Thyroid gland (tissue), 4 donors: ENCODE results near the gene PWWP2A. TPM values are rescaled to one million over a fixed set of nuclear protein-coding genes. Genes with fewer than 3 reads are reported as not detected.

Experiments
- DNase-seq, 2 donors: peaks; one replicate each; pipeline ENCODE4 v3.0.0-alpha.2; 2019
- H3K27ac ChIP-seq, 3 donors: fragments of 200-600 bp; sonication (generic); 1 replicate in 2 of 3; 2 replicates in 1 of 3; pipeline ENCODE4 v1.5.1; 2016 to 2019; ENCODE audit warnings: mild to moderate bottlenecking in 1 of 3, moderate library complexity in 1 of 3
- H3K27me3 ChIP-seq: fragments of 200-600 bp; sonication (generic); one replicate; pipeline ENCODE4 v1.5.1; 2019
- H3K36me3 ChIP-seq, 2 donors: fragments of 200-600 bp; sonication (generic); one replicate each; pipeline ENCODE4 v1.5.1; 2016 to 2019
- H3K4me1 ChIP-seq, 2 donors: fragments of 200-600 bp; sonication (generic); one replicate each; pipeline ENCODE4 v1.5.1; 2017 to 2019
- H3K4me3 ChIP-seq, 3 donors: fragments of 200-600 bp; sonication (generic); replicated peaks in 1 of 3; 1 replicate in 2 of 3; 2 replicates in 1 of 3; pipeline ENCODE4 v1.5.1; 2016; ENCODE audit warnings: mild to moderate bottlenecking in 1 of 3
- H3K9me3 ChIP-seq: fragments of 200-600 bp; sonication (generic); one replicate; pipeline ENCODE4 v1.5.1; 2017
- POLR2A ChIP-seq, 2 donors: fragments of 450-650 bp; IDR thresholded peaks; one replicate each; pipeline ENCODE4 v1.6.1; 2017; ENCODE audit warnings: antibody characterized with exemption in 2 of 2, mild to moderate bottlenecking in 2 of 2, moderate library complexity in 1 of 2
- WGBS, 2 donors: methylation state at CpG; one replicate each; pipeline ENCODE4 v1.1.5; 2017; 5-methylcytosine and 5-hydroxymethylcytosine counted together
- intact Hi-C: fragments of 100-400 bp; cut with DNase I; formaldehyde crosslinking; loops from one replicate; pipeline ENCODE4 v1.15.1; 2023
- total RNA-seq, 4 donors: library from RNA; depleted of rRNA; stranded (reverse); fragments of >200 nt; gene quantifications; one replicate each; pipeline ENCODE4 v1.2.3, GENCODE V29; 2016
- TF ChIP-seq, protein P1 (sequence below), 6 experiments: fragments of 200-600 bp in 3 of 6; fragments of 450-650 bp in 3 of 6; sonication (generic) in 3 of 6; IDR thresholded peaks; one replicate each; pipeline ENCODE4 v1.5.1; 2016 to 2019; ENCODE audit warnings: antibody characterized with exemption in 6 of 6, mild to moderate bottlenecking in 2 of 6, inconsistent platforms in 1 of 6, moderate library complexity in 1 of 6

The PWWP2A gene
- total RNA-seq, 4 donors from 2014 or later, result 28.9 to 57.3 (median 38.2) TPM

DNA sequence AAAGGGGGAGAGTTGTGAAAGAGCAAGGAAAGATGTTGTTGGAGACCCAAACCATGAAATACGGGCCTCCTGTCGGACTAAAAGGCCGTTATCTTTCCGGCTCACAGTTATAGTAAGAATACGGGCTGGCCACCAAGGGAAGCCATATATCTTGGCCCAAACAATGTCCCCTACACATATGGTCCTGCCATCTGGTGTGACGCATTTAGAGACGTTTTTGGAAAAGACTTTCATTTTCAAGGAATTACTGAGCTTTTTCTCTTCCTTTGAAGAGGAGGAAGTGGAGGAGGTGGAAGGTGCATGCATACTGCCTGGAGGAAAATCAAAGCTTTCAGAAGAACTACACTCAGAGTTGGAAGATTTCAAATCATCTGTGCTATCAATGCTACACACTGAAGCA lies 26.7 kb downstream of the PWWP2A start:
- Histone ChIP-seq H3K36me3 (peaks cover 13 to 16% of the 10 kb centered on the region in 2 donors), H3K4me1 (peaks cover 0 to 11% of the 10 kb centered on the region in 2 donors), H3K9me3 (no peaks in the 10 kb centered on the region), H3K4me3 (no peak overlapping the region), H3K27me3 (no peaks in the 10 kb centered on the region), H3K27ac (no peak overlapping the region)
- 95 to 96% methylated on average over 7 of the region's 7 CpGs for WGBS, 2 donors
- TF ChIP-seq POLR2A (IDR thresholded peaks at IDR 0.05), result no peak
- TF ChIP-seq, protein P1, sequence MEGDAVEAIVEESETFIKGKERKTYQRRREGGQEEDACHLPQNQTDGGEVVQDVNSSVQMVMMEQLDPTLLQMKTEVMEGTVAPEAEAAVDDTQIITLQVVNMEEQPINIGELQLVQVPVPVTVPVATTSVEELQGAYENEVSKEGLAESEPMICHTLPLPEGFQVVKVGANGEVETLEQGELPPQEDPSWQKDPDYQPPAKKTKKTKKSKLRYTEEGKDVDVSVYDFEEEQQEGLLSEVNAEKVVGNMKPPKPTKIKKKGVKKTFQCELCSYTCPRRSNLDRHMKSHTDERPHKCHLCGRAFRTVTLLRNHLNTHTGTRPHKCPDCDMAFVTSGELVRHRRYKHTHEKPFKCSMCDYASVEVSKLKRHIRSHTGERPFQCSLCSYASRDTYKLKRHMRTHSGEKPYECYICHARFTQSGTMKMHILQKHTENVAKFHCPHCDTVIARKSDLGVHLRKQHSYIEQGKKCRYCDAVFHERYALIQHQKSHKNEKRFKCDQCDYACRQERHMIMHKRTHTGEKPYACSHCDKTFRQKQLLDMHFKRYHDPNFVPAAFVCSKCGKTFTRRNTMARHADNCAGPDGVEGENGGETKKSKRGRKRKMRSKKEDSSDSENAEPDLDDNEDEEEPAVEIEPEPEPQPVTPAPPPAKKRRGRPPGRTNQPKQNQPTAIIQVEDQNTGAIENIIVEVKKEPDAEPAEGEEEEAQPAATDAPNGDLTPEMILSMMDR (IDR thresholded peaks at IDR 0.05), result no peak
- no peak for DNase-seq
- intact Hi-C loops, result no loop called here

DNA sequence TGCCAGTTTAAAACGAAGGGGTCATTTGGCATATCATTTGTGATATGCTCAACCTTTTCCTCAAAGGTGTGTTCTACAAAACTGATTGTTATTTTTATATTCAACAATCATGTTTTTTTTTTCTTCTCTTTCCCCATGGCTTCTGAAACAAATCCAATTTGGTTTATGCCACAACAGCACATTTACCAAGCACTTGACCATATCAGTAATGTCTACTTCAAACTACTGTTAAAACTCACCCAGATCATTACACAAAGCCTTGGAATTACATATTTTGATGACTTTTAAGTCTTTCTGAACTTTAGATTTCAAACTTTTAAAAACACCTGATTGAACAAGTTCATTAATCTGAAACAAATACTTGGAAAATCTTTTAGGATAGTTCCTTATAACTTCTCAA lies 29.2 kb downstream of the PWWP2A start:
- Histone ChIP-seq H3K4me3 (no peak overlapping the region), H3K9me3 (no peaks in the 10 kb centered on the region), H3K4me1 (peaks cover 0 to 11% of the 10 kb centered on the region in 2 donors), H3K27ac (no peak overlapping the region), H3K36me3 (peaks cover 13 to 16% of the 10 kb centered on the region in 2 donors), H3K27me3 (no peaks in the 10 kb centered on the region)
- WGBS, 2 donors, result 71 to 79% methylated on average over 1 of the region's 1 CpG
- no peak for DNase-seq
- no peak for TF ChIP-seq POLR2A (IDR thresholded peaks at IDR 0.05)
- TF ChIP-seq, protein P1 (IDR thresholded peaks at IDR 0.05), result no peak
- intact Hi-C loops, result no loop called here

DNA sequence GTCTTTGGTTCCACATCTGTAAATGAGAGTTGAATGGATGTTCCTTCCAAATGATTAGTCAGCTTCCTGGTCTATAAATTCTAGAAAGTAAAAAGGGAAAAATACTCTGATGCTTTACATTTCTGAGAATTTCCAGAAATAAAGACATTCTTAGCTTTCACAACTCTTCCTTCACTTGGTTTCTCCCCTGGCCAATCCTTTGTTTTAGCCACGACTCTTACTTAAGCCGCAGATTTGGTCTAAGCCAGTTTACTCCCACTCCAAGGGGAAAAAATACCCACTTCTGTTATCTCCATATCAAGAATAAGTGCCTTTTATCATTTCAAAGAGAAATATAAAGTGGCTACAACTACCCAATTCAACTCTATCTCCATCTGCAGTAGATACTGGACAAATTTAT lies 29.7 kb downstream of the PWWP2A start:
- DNase-seq, result no peak
- Histone ChIP-seq H3K36me3 (peaks cover 13 to 16% of the 10 kb centered on the region in 2 donors), H3K9me3 (no peaks in the 10 kb centered on the region), H3K4me1 (peaks cover 0 to 11% of the 10 kb centered on the region in 2 donors), H3K4me3 (no peak overlapping the region), H3K27ac (no peak overlapping the region), H3K27me3 (no peaks in the 10 kb centered on the region)
- TF ChIP-seq POLR2A (IDR thresholded peaks at IDR 0.05), result no peak
- TF ChIP-seq, protein P1 (IDR thresholded peaks at IDR 0.05), result no peak
- intact Hi-C loops, result no loop called here
- WGBS, 2 donors, result 53 to 65% methylated on average over 2 of the region's 2 CpGs

DNA sequence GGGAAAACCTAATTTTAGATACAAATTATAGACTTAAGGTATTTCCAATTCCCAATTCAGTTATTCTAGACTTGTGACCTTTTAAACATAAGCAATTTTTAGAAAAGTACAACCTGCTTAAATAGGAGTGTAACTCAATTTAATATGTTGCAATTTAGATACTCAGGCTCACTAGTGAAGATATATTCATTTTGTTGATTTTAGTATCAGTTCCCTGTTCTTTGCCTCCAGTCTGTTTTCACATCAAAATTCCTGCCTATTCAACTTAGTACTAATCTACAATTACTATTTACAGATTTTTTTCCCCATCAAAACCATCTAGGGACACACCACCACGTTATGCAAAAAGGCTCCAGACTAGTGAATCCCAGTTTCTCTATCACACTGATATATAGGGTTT lies 30.4 kb downstream of the PWWP2A start:
- intact Hi-C loops, result no loop called here
- no peaks in the 10 kb centered on the region for H3K9me3 ChIP-seq
- no peak for DNase-seq
- H3K4me1 ChIP-seq, result peaks cover 0 to 11% of the 10 kb centered on the region in 2 donors
- peaks cover 13 to 16% of the 10 kb centered on the region in 2 donors for H3K36me3 ChIP-seq
- no peak overlapping the region for H3K4me3 ChIP-seq
- no peak overlapping the region for H3K27ac ChIP-seq
- no peak for TF ChIP-seq POLR2A (IDR thresholded peaks at IDR 0.05)
- TF ChIP-seq, protein P1 (IDR thresholded peaks at IDR 0.05), result no peak
- 78 to 82% methylated on average over 1 of the region's 1 CpG for WGBS, 2 donors
- no peaks in the 10 kb centered on the region for H3K27me3 ChIP-seq

DNA sequence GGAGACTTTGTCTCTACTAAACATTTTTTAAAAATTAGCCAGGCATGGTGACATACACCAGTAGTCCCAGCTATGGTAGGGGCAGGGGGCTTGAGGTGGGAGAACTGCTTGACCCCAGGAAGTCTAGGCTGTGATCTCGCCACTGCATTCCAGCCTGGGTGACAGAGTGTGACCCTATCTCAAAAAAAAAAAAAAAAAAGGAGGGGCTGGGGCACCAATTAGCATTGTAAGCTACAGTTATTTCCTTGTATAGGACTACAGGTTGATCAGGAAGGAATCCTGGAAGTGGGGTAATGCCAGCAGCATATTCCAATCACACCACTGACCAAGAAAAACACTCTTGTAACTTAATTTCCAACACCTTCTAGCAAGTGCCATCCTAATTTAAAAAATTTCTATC lies 32.1 kb downstream of the PWWP2A start:
- intact Hi-C loops, result no loop called here
- peaks cover 0 to 11% of the 10 kb centered on the region in 2 donors for H3K4me1 ChIP-seq
- no peak overlapping the region for H3K4me3 ChIP-seq
- no peaks in the 10 kb centered on the region for H3K9me3 ChIP-seq
- H3K27me3 ChIP-seq, result no peaks in the 10 kb centered on the region
- H3K36me3 ChIP-seq, result peaks cover 0 to under 1% of the 10 kb centered on the region in 2 donors
- 65 to 80% methylated on average over 1 of the region's 1 CpG for WGBS, 2 donors
- no peak for TF ChIP-seq POLR2A (IDR thresholded peaks at IDR 0.05)
- TF ChIP-seq, protein P1 (IDR thresholded peaks at IDR 0.05), result no peak
- DNase-seq, result no peak
- H3K27ac ChIP-seq, result no peak overlapping the region
